AG04450 (cell line): ENCODE results near the gene DBF4. TPM values are rescaled to one million over a fixed set of nuclear protein-coding genes. Genes with fewer than 3 reads are reported as not detected.
"Not testable (repeated sequence)": the region's sequence is repeated elsewhere in the genome, so short reads cannot be mapped to it uniquely, and the experiment has no call there.

Source experiments
- CTCF ChIA-PET: fragments of 300-600, 350-600 bp; formaldehyde crosslinking; extraction: SDS; loops from one replicate; lab custom pipeline; 2022; ENCODE audit warnings: antibody characterized with exemption, inconsistent platforms; lab: Charles Lee
- POLR2A ChIA-PET: fragments of 350-600 bp; formaldehyde crosslinking; extraction: SDS; loops from one replicate; lab custom pipeline; 2021; ENCODE audit warnings: antibody characterized with exemption, inconsistent platforms; lab: Yijun Ruan, JAX
- DNase-seq: peaks from one replicate; pipeline ENCODE4 v3.0.0-alpha.2; 2011; ENCODE audit warnings: low read depth, low spot score
- H3K27ac ChIP-seq: one replicate; pipeline ENCODE4 v1.5.1; 2012; ENCODE audit warnings: low read depth, low read length, control low read depth
- H3K27me3 ChIP-seq: one replicate; pipeline ENCODE4 v1.6.0; 2012; ENCODE audit warnings: low read length; ENCODE audit not compliant: control insufficient read depth, insufficient read depth
- H3K4me3 ChIP-seq: 2 replicates; pipeline ENCODE4 v1.5.1; 2011; ENCODE audit warnings: mild to moderate bottlenecking, low read depth, low read length, control low read depth
- H3K9me3 ChIP-seq: 2 replicates; pipeline ENCODE4 v1.5.1; 2012; ENCODE audit warnings: low read length; ENCODE audit not compliant: control insufficient read depth, insufficient read depth
- polyA plus RNA-seq: library from polyadenylated mRNA; depleted of rRNA; stranded (reverse); fragments of >200 nt; gene quantifications from 2 replicates; pipeline ENCODE4 v1.2.3, GENCODE V29; 2011
- TF ChIP-seq, protein P1 (sequence below): IDR thresholded peaks from 2 replicates; pipeline ENCODE4 v1.5.1; 2011; ENCODE audit warnings: low read depth, low read length, control low read depth, inconsistent platforms

Gene DBF4
- polyA plus RNA-seq, 1 experiment, result 8.8 TPM

DNA sequence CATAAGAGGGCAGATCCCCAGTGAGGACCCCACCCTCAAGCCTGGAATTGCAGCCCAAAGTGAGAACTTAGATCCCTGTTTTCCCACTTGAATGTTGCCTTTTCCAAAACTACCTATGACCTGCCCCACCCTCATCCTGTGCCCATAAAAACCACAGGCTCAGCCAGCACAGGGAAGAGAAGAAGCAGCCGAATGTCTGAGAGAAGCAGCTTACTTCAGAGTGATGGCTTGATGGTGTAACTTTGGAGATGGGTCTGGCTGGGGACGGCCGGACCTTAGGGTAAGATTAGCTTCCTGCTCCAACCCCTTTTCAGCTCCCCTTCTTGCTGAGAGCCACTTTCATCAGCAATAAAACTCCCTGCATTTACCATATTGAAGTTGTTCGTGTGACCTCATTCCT, 5.8 kb upstream of the DBF4 start:
- peaks cover 8% of the 10 kb centered on the region; the same call in 1 of the 2 replicates for H3K9me3 ChIP-seq
- ChIA-PET POLR2A (no interaction called here), CTCF (interaction anchor here (1.8 kb wide), 1 partner anchor 16 kb away, joined by 9 read pairs; no protein-coding TSS in a partner anchor)
- H3K27ac ChIP-seq, result no peak overlapping the region
- no peak overlapping the region for H3K4me3 ChIP-seq
- no peak for DNase-seq
- TF ChIP-seq, protein P1, sequence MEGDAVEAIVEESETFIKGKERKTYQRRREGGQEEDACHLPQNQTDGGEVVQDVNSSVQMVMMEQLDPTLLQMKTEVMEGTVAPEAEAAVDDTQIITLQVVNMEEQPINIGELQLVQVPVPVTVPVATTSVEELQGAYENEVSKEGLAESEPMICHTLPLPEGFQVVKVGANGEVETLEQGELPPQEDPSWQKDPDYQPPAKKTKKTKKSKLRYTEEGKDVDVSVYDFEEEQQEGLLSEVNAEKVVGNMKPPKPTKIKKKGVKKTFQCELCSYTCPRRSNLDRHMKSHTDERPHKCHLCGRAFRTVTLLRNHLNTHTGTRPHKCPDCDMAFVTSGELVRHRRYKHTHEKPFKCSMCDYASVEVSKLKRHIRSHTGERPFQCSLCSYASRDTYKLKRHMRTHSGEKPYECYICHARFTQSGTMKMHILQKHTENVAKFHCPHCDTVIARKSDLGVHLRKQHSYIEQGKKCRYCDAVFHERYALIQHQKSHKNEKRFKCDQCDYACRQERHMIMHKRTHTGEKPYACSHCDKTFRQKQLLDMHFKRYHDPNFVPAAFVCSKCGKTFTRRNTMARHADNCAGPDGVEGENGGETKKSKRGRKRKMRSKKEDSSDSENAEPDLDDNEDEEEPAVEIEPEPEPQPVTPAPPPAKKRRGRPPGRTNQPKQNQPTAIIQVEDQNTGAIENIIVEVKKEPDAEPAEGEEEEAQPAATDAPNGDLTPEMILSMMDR, result no peak
- no peaks in the 10 kb centered on the region for H3K27me3 ChIP-seq

DNA sequence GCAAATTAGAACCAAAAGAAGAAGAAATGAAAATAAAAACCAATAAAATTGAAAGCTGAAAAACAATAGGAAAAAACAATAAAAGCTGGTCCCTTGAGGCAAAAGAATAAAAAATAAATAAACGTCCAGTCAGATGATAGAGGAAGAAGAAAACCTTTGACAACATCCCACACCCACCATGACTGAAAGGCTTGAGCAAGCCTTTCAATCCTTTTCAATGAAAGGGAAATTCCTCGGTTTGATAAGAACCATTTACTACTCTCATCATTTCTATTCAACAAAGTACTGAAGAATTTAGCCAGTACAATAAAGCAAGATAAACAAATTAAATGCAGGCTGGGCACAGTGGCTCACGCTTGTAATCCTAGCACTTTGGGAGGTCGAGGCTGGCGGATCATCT, 3.9 kb upstream of the DBF4 start:
- no peak overlapping the region for H3K27ac ChIP-seq
- H3K9me3 ChIP-seq, result peaks cover 6% of the 10 kb centered on the region; the same call in 1 of the 2 replicates
- TF ChIP-seq, protein P1, result no peak
- ChIA-PET CTCF (interaction anchor here (1.5 kb wide), 1 partner anchor 75 kb away, joined by 4 read pairs; no protein-coding TSS in a partner anchor), POLR2A (no interaction called here)
- no peak for DNase-seq
- no peaks in the 10 kb centered on the region for H3K27me3 ChIP-seq
- no peak overlapping the region for H3K4me3 ChIP-seq

DNA sequence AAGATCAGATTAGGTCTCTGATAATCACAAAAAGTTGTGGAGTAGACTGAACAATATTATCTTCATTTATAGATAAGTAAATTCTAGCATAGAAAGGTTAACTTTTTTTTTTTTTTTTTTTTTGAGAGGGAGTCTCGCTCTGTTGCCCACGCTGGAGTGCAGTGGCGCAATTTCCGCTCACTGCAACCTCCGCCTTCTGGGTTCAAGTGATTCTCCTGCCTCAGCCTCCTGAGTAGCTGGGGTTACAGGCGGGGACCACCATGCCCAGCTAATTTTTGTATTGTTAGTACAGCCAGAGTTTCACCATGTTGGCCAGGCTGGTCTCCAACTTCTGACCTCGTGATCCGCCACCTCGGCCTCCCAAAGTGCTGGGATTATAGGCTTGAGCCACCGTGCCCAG, 3.0 kb upstream of the DBF4 start:
- H3K4me3 ChIP-seq, DNase-seq, H3K9me3 ChIP-seq, H3K27me3 ChIP-seq, POLR2A ChIA-PET, H3K27ac ChIP-seq: not testable (repeated sequence)
- CTCF ChIA-PET, result interaction anchor here (1.5 kb wide), 1 partner anchor 76 kb away, joined by 4 read pairs; no protein-coding TSS in a partner anchor

DNA sequence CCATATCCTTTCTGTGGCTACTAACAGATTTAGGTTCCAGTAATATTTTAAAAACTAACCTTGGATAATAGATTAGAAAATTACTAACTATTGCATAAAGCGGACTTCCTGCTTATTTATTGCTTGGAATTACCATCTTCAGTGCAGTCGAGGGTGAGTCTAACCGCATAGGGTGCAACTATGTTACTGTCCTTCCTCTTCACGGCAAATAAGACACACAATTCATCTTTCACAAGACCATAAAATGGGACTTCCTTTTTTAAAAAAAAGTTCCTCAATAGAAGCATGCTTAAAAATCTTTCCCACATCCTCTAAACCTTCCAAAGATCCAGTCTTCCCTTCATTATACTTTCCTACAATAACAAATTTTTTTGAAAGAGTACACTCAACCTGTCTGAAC, 2.2 kb upstream of the DBF4 start:
- Histone ChIP-seq H3K27ac (no peak overlapping the region), H3K4me3 (no peak overlapping the region), H3K27me3 (no peaks in the 10 kb centered on the region), H3K9me3 (peaks cover 6% of the 10 kb centered on the region; the same call in 1 of the 2 replicates)
- CTCF ChIA-PET, result no interaction called here
- no peak for DNase-seq
- TF ChIP-seq, protein P1, result no peak
- POLR2A ChIA-PET, result no interaction called here

DNA sequence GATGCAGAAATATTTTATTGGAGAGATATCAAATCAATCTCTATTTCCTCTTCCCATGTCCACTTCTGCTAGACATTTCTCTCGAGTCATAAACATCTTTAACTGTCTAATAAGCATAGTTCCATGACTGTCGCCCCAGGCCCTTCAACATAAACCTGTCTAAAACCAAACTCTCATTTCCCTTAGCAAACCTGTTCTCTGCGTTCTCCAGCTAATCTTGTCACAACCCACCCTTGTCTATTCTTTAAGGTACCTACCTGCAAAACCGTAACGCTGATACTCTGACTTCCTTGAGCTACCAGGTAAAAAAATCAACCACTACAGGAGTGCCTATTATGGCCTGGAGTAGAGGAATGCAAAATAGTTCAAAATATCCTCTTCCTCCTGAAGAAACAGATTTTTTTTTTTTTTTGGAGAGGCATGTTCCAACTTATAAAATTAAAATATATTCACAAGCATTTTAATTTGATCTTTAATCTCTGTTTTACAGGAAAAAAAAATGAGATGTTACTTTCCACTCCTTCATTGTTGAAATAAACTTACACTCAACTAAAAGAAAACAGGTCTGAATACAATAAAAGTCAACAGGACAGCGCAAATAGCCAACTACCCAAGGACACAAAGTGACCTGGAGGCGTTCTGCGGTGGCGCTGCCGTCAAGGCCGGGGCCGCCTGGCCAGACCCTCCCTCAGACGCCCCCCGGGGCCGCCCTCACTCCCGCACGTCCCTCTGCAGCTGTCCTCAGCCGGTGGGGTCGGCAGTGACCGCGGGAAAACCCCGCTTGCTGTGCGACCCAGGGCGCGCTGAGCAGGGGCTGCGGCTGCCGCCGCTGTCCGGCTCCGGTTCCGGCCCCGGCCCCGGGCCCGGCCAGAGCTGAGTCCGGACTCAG, 898 bp upstream of the DBF4 start:
- no peak for DNase-seq
- Histone ChIP-seq H3K27me3 (no peaks in the 10 kb centered on the region), H3K9me3 (peaks cover 6% of the 10 kb centered on the region; the same call in 1 of the 2 replicates), H3K27ac (peak overlapping the region; percentile 59), H3K4me3 (peak overlapping the region; percentile 85)
- TF ChIP-seq, protein P1, result no peak
- POLR2A ChIA-PET, result no interaction called here
- CTCF ChIA-PET, result interaction anchor here (1.0 kb wide), 1 partner anchor 11 kb away, joined by 5 read pairs; no protein-coding TSS in a partner anchor
